GM12801 (cell line): ENCODE measurements around the gene HOXD8.

ENCODE experiments used
- TF ChIP-seq, protein P1 (sequence below): IDR thresholded peaks from one replicate; pipeline ENCODE4 v1.5.1; 2011; ENCODE audit warnings: control low read depth; ENCODE audit not compliant: insufficient read length; ENCODE audit errors: extremely low read depth

The HOXD8 gene

DNA sequence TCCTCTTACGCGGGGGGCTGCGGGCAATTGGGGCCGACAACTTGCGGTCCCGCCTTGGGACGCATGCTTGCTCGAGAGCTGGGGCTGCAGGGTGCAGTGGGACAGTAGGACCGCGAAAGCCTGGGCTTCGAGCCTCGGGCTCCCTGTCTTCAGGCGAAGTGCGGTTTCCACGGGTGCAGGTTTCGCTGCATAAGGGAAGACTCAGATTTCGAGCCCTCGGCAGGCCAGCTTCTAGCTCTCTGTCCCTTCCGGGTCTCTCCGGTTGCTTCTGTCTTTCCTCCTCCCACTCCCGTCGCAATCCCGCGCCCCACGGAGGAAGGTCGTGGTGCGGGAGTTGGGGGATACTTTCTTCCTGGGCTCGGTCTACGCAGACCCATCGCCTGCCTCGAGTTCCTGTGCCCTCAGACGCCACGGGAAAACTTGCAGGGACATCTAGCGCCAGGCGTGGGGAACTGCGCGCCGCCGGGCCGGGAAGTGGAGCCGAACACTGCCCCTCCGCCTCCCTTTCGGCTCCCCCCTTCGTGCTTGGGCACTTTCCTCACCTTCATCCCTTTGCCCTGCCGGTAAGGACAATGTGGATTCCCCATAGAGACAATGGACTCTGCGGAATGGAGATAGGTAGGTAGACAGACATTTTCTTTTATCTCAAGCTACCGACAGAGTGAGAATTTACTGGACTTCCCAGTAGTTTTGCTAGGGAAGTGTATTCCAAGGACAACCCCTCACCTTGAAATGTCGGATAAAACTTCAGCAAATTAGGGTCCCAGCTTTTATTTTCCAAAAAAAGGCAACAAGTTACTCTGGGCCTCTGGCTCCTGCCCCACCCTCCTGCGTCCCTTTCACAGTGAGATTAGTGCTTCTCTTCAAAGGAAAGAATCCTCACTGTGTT lies 41.2 kb upstream of the HOXD8 start:
- TF ChIP-seq, protein P1, sequence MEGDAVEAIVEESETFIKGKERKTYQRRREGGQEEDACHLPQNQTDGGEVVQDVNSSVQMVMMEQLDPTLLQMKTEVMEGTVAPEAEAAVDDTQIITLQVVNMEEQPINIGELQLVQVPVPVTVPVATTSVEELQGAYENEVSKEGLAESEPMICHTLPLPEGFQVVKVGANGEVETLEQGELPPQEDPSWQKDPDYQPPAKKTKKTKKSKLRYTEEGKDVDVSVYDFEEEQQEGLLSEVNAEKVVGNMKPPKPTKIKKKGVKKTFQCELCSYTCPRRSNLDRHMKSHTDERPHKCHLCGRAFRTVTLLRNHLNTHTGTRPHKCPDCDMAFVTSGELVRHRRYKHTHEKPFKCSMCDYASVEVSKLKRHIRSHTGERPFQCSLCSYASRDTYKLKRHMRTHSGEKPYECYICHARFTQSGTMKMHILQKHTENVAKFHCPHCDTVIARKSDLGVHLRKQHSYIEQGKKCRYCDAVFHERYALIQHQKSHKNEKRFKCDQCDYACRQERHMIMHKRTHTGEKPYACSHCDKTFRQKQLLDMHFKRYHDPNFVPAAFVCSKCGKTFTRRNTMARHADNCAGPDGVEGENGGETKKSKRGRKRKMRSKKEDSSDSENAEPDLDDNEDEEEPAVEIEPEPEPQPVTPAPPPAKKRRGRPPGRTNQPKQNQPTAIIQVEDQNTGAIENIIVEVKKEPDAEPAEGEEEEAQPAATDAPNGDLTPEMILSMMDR, result no peak

DNA sequence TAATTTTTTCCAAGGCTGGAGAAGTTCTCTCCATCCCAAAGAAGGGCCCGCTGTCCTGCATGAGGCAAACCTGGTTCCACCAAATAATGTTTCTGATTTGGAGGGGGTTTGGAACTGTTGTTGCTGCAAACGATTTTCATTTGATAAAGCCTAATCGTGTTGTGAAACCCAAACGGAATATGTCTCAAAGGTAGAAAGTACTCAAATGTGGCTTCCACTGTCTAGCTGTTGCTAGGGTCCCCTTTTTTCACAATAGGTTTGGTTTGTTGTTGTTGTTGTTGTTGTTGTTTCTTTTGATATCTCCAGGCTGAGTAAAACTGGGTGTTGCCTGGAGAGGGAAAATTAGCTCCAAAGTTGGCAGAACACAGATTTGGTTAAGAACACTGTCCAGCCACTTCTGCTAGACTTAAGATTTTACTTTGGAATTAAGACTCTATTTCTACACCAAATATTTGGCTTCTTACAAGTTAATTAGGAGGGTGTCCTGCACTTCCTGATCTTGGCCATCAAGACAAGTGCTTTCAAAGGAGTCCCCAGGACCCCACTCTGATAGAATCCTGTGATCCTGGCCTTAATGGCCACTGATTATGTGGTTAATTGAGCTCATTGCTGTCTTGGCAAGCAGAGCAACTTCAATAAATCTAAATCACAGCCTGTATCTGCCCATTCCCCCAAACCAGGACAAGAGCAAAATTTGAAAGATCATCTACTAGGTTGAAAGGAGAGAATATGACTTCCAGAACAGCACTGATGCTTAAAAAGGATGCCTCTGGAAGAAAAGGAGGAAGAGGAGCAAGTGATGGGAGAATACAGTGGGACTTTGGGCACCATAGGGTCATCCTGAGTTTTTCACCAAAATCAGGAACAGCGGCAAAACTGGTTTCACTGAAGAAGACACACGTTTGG lies 40.3 kb upstream of the HOXD8 start:
- TF ChIP-seq, protein P1, result no peak

DNA sequence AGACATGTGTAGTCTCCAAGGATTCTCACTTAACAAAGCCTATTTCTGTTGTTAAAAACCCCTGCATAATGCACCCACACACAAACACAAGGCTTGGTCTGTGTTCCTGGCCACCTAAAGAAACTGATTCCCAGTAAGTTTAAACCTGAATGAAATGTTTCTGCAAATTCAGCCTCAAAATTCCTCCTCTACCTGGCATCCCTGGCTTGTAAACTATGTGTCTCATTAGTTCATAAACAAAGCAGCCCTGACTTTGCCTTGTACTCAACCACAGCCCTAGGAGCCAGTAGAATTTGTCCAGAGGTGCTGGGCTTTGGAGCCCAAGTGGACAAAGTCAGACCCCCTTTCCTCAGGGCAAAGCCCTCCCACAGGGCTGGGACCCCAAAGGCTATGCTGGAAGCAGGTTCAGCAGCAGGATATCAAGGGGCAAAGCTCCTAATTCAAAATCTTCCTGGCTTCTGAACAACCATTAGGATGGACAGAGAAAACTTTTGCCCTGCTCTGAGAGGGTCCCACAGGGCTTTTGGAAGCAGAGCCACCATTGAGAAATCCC lies 39.6 kb upstream of the HOXD8 start:
- TF ChIP-seq, protein P1, result no peak

DNA sequence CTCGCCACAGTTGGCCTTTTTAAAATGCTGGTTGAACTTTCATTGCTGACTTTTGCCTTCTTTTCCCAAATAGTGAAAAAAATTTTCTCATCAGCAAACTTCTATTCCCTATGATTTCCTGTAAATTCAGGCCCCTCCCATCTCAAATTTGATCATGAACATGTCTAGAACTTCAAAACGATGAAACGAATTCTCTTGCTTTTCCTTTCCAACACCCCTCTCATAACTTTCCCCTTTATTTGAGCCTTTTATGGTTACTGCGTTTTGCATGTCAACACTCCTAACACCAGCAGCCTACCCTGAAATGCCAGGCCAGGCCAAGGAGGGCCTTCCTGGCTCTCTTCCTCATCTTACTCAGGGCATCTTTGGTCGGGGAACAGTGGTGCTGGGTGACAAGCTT lies 38.6 kb upstream of the HOXD8 start:
- TF ChIP-seq, protein P1, result no peak

DNA sequence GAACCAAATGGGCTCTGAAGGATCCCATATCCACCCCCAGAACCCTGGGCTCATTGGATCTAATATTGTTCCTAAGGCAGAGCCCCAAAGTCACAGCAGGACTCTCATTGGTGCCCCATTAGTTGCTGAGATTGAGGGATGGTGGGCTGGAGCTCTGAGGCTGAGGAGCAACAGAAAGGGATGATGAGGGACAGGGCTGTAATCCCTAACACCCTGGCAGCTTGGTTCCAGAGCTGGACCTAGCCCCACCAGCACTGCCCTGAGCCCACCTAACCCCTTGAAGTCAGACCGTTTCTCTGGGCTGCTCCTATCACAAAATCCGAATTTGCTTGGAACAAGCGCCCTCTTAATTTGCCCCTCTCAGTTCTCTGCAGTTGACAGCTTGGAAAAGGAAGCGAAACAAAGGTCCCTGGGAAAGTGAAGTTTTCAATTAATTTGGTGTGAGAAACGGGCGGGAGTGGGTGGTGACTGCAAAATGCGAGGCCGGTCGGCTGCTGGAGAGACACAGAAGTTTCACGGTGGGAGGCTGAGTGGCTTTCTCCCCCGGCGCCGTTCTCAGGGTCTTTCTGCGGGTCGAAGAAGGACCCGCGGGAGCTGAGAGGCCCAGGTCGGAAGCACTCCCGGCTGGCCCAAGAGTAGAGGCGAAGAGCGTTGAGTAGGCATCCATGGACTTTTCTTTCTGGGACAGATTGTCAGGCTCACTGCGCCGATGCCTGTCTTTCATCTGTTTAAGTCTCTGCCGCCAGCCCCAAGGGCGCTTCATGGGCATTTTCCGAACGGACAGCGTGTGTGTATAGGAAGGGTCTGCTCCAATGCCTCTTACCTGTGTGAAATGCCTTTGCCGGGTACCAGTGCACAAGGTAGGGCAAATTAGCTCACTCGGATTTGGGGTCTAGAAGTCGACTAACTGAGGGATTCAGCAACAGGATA lies 37.9 kb upstream of the HOXD8 start:
- TF ChIP-seq, protein P1, result no peak

DNA sequence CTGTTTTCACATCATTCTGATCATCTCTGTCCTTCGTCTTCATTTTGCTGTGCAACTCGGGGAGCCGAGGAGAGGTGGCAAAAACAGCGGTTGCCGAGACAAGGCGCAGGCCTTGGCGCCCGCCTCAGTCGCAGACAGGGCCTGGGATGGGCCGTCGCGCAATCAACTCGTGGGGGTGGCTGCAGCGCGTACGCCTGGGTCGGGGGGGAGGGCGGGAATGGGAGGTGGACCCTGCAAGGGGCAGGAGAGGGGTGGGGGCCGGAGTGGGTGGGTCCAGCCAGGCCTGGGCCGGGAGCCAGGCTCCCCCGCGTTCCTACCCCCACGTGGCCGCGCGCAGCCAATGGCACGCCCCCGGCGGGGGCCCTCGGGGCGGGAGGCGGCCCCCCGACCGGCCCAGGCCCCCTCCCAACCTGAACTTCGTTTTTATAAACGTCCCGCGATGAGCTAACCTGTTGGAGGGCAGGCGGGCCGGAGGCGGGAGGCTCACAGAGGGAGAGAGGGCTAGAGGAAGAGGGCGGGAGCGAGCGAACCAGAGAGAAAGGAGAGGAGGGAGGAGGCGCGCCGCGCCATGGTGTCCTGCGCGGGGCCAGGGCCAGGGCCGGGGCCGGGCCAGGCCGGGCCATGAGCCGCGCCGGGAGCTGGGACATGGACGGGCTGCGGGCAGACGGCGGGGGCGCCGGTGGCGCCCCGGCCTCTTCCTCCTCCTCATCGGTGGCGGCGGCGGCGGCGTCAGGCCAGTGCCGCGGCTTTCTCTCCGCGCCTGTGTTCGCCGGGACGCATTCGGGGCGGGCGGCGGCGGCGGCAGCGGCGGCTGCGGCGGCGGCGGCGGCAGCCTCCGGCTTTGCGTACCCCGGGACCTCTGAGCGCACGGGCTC lies 37.0 kb upstream of the HOXD8 start, which contains the start of gene HOXD13:
Gene HOXD13, plus strand, starts transcription at position 452 of the 875 bp plus-strand sequence. Its CDS starts 170 bp downstream, at position 622.
- TF ChIP-seq, protein P1, result no peak
